Measurements from ENCODE around the gene TMTC2. TPM values are rescaled to one million over a fixed set of nuclear protein-coding genes. Genes with fewer than 3 reads are reported as not detected.

TMTC2 gene
- total RNA-seq, 2 donors from 2014 or later, result 2.9 to 3.2 TPM

GRCh38 chr12:83158613-83159207, 472.0 kb downstream of the TMTC2 start:
- no peaks in the 10 kb centered on the region for H3K4me1 ChIP-seq
- H3K4me3 ChIP-seq, result no peak overlapping the region
- no peak for DNase-seq (ENCODE audit: low spot score)
- no peaks in the 10 kb centered on the region for H3K9me3 ChIP-seq
- no peaks in the 10 kb centered on the region for H3K36me3 ChIP-seq
- no peaks in the 10 kb centered on the region for H3K27me3 ChIP-seq
- no peak for TF ChIP-seq CTCF (IDR thresholded peaks at IDR 0.05)
- no peak overlapping the region for H3K27ac ChIP-seq

GRCh38 chr12:83161456-83161855, 474.8 kb downstream of the TMTC2 start:
- no peak overlapping the region for H3K27ac ChIP-seq
- DNase-seq (ENCODE audit: low spot score), result no peak
- no peaks in the 10 kb centered on the region for H3K27me3 ChIP-seq
- H3K9me3 ChIP-seq, result no peaks in the 10 kb centered on the region
- H3K4me3 ChIP-seq, result no peak overlapping the region
- TF ChIP-seq CTCF (IDR thresholded peaks at IDR 0.05), result no peak
- H3K4me1 ChIP-seq, result no peaks in the 10 kb centered on the region
- H3K36me3 ChIP-seq, result no peaks in the 10 kb centered on the region

GRCh38 chr12:83168751-83169150, 482.0 kb downstream of the TMTC2 start:
- H3K27me3 ChIP-seq, result no peaks in the 10 kb centered on the region
- no peak overlapping the region for H3K4me3 ChIP-seq
- DNase-seq (ENCODE audit: low spot score), result no peak
- H3K27ac ChIP-seq, result no peak overlapping the region
- H3K36me3 ChIP-seq, result no peaks in the 10 kb centered on the region
- no peaks in the 10 kb centered on the region for H3K9me3 ChIP-seq
- no peak for TF ChIP-seq CTCF (IDR thresholded peaks at IDR 0.05)
- H3K4me1 ChIP-seq, result no peaks in the 10 kb centered on the region

- H3K27me3 ChIP-seq, result no peaks in the 10 kb centered on the region
- no peak overlapping the region for H3K27ac ChIP-seq
- H3K4me1 ChIP-seq, result no peaks in the 10 kb centered on the region
- TF ChIP-seq CTCF (IDR thresholded peaks at IDR 0.05), result no peak
- no peak for DNase-seq (ENCODE audit: low spot score)
- no peaks in the 10 kb centered on the region for H3K9me3 ChIP-seq
- H3K4me3 ChIP-seq, result no peak overlapping the region
- no peaks in the 10 kb centered on the region for H3K36me3 ChIP-seq
Measured at GRCh38 chr12:83172441-83172840, 485.7 kb downstream of the TMTC2 start.

GRCh38 chr12:83172866-83173649, 486.4 kb downstream of the TMTC2 start:
- Histone ChIP-seq H3K9me3 (no peaks in the 10 kb centered on the region), H3K27me3 (no peaks in the 10 kb centered on the region), H3K4me1 (no peaks in the 10 kb centered on the region), H3K27ac (no peak overlapping the region), H3K36me3 (no peaks in the 10 kb centered on the region), H3K4me3 (no peak overlapping the region)
- TF ChIP-seq CTCF (IDR thresholded peaks at IDR 0.05), result no peak
- DNase-seq (ENCODE audit: low spot score), result no peak
